ENCODE data around the gene OPA3.

DNA sequence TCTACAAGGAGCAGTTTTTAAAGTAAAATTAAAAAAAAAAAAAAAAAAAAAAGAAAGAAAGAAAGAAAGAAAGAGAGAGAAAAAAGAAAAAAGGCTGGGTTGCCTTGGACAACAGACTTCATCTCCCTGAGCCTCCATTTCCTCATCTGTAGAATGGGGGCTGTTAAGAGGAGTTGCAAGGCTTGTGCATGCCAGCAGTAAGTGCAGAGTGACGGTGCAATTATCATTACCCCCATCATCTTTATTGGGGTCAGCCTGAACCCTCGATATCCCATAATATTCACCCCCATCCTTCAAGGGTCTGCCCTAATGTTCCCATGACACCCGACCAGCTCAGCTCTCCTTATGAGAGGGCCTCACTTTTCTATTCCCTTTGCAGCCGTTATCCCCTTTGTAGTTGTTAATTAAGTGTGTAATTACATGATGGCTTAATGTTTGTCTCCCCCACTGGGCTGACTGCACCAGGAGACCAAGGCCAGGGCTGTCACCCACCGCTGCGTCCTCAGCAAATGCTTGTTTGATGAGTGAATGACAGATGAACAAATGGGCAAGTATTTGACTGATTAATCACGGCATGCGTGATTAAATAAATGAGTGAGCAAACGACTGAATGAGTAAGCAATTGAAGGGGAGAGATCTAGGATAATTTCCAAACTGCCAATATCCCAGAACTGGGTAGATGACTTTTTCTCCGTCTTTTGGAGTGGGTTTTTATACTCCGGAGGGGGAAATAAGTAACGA is 106.7 kb downstream of the OPA3 start:
- TF ChIP-seq, protein P1, sequence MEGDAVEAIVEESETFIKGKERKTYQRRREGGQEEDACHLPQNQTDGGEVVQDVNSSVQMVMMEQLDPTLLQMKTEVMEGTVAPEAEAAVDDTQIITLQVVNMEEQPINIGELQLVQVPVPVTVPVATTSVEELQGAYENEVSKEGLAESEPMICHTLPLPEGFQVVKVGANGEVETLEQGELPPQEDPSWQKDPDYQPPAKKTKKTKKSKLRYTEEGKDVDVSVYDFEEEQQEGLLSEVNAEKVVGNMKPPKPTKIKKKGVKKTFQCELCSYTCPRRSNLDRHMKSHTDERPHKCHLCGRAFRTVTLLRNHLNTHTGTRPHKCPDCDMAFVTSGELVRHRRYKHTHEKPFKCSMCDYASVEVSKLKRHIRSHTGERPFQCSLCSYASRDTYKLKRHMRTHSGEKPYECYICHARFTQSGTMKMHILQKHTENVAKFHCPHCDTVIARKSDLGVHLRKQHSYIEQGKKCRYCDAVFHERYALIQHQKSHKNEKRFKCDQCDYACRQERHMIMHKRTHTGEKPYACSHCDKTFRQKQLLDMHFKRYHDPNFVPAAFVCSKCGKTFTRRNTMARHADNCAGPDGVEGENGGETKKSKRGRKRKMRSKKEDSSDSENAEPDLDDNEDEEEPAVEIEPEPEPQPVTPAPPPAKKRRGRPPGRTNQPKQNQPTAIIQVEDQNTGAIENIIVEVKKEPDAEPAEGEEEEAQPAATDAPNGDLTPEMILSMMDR (IDR thresholded peaks at IDR 0.05; ENCODE audit: low read length), result no peak
- no peak for TF ChIP-seq EZH2 (IDR thresholded peaks at IDR 0.05; ENCODE audit: borderline replicate concordance, low read length)

All from OCI-LY1 (cell line).